ENCODE data around the gene C19orf25. TPM values are rescaled to one million over a fixed set of nuclear protein-coding genes. Genes with fewer than 3 reads are reported as not detected.
A peak's percentile ranks its signal among the peaks of the same experiment; 100 is the strongest.

The C19orf25 gene
- total and polyA plus RNA-seq, 2 of the 13 experiments (the other 11 are each of a cell fraction or from before 2014, with no cell fraction given), result 14.2 to 32.4 TPM

GRCh38 chr19:1490311-1491113, 11.5 kb upstream of the C19orf25 start, which contains the start of gene PCSK4 (continued):
- no peak for TF ChIP-seq ZNF33A (CRISPR knock-in tag; IDR thresholded peaks at IDR 0.05; ENCODE audit: borderline replicate concordance)
- no peak for TF ChIP-seq ZNF329 (CRISPR knock-in tag; IDR thresholded peaks at IDR 0.05; ENCODE audit: low read depth)
- TF ChIP-seq CEBPZ (IDR thresholded peaks at IDR 0.05; ENCODE audit: low read length), result no peak
- no peak for TF ChIP-seq ZNF790 (CRISPR knock-in tag; IDR thresholded peaks at IDR 0.05; ENCODE audit: borderline replicate concordance)
- TF ChIP-seq ATAD3A (CRISPR knock-in tag; IDR thresholded peaks at IDR 0.05), result no peak
- no peak for TF ChIP-seq BCLAF1 (IDR thresholded peaks at IDR 0.05)
- TF ChIP-seq ZMAT5 (CRISPR knock-in tag; IDR thresholded peaks at IDR 0.05; ENCODE audit: borderline replicate concordance, low read depth), result no peak
- no peak for TF ChIP-seq HNRNPL (IDR thresholded peaks at IDR 0.05; ENCODE audit: low read depth, low read length)
- no peak for TF ChIP-seq TCF12 (IDR thresholded peaks at IDR 0.05)
- no peak for TF ChIP-seq TCF12 (CRISPR knock-in tag; IDR thresholded peaks at IDR 0.05)
- TF ChIP-seq BRD4 (CRISPR knock-in tag; IDR thresholded peaks at IDR 0.05), result no peak
- no peak; the same call in 1 of the 2 replicates for TF ChIP-seq PAXIP1 (CRISPR knock-in tag; conservative IDR thresholded peaks at IDR 0.05)
- peak; percentile 66; the same call in 1 of the 2 replicates for TF ChIP-seq POGK (CRISPR knock-in tag; conservative IDR thresholded peaks at IDR 0.05)
- no peak for TF ChIP-seq ZNF20 (CRISPR knock-in tag; IDR thresholded peaks at IDR 0.05)
- TF ChIP-seq RBFOX2 (IDR thresholded peaks at IDR 0.05; ENCODE audit: low read depth, low read length), result no peak
- TF ChIP-seq KLF13 (CRISPR knock-in tag; IDR thresholded peaks at IDR 0.05), result no peak
- TF ChIP-seq THAP11 (CRISPR knock-in tag; IDR thresholded peaks at IDR 0.05), result peak; percentile 55
